NCI-H524 treated with DMSO at 0.1 percent for 48 hours (cell line): Measurements from ENCODE around the gene RIOK2.
"Not testable (repeated sequence)": the region's sequence is repeated elsewhere in the genome, so short reads cannot be mapped to it uniquely, and the experiment has no call there.

Experiments
- DNase-seq: peaks from one replicate; lab custom pipeline; 2025; lab: John Stamatoyannopoulos, UW

RIOK2 gene

DNA sequence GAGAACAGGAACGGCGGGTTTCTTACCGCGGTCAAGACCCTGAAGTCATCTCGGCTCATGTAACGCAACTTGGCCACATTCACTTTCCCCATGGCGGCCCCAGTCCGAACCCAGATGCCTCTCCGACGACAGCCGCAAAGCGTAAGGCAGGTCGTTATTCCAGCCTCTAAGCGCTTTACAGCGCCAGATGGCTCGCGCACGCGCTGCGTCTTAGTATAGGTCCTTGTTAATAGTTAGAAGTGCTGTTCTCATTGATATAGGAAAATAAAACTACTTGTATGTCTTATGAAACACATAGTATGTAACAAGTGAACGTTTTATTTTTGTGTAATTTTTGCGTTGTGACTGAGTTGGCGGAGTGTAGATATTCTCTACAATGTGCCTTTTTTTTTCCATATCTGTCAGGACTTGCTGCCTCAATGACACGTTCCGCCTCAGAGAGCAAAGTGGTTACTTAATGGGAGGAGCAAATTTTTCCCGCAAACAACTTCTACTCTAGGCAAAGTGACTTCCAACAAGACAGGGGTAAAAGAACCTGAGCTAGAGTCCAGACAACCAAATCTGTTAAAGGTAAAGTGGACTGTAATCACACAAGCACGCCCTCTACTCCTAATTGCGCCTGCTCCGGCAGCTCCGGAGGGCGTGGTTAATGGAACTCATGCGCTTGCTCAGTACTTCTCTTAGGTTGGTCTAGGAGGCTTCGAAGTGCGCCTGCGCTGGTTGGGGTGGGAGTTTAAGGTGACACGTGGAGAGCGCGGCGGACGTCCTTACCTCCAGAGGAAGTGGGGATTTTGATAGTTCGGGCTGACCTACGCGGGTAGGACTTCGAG is at the start of gene RIOK2:
TSS of gene RIOK2 (minus strand) at position 148 of the 830 bp plus-strand sequence. CDS start at position 92, 56 bp downstream.
- DNase-seq: peak; percentile 80

DNA sequence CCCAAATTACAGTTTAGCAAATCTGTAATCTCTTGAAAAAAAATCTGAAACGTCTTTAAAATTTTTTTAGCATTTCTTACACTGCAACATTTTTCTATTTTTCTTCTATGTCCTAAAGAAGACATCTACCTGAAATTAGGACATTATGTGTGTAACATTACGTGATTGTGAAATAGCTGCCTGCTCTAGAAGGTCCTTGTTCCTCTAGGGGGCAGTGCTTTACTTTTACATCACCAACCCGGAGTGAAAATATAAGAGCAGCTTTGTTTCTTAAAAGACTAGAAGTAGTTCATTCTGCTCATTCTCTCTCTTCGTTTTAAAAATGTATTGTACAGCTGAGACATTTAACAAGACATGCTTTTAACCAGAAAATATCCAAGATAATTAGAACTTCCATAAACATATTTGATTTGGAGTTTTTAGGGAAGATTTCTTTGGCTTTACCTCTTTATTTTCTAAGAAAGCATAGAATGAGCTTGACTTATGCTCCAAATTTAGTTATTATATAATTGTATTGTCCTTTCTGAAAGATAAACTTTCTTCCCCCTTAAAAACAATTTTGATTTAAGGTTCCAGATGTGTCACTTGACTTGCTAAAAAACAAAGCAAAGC is 48.1 kb upstream of the RIOK2 start:
- peak; percentile 25 for DNase-seq

DNA sequence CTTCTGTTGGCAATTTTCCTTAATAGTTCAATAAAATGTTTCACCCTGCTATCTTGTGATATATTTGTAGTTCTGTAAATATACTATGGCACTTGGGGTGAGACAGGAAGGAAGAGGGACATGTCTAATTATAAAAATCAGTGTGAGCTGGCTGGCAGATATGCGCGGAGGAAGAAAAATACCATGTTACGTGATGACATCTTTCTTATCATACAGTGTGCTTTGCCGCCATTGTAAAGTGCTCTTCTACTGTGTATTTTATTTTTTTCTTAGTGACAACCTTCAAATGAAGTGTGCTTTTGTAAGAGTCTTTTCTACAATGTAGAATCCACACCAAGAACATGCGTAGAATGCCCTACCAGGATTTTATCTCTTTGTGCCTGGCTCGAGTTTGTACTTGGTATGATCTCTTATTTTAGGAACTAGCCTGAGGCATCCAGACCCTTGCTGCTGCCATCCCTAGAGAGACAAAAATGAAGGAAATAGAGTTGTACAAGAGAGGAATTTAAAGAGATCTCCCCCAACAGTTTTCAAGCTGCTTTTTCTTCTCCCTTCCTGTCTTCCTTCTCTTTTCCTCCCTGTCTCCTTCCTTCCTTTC is 46.7 kb upstream of the RIOK2 start:
- DNase-seq: no peak

DNA sequence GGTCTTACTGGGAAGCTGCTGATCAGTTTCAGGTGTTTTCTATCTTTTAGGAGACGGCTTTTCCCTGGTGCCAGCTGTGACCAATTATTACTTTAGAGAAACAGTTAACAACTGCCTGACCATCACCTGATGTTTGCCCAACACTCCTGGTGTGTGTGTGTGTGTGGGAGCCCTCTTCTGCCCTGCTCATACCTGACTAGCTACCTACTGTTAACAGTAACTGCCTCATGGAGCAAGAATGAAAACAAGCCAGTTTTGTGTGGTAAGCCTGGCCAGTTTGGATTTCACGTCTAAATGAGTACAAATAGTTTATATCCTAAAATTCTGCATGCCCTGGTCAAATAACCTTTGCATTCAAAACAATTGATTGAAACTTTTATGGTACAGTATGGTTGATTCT is 46.1 kb upstream of the RIOK2 start:
- no peak for DNase-seq

DNA sequence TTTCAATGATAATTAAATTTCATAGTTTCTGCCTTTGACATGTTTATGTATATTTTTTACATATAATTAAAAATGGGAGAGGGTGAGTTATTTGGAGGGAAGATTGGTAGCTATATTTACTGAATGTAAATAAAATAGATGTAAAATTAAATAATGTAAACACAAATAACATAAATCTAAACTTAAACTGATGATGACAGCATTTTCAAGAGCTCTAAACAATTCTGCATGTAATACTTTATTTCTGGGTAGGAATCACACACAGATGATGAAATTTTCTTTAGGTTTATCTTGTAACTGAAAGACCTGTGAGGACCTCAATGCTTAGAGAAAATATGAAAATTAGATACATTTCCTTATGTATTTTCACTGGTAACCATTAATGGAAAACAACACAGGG is 42.2 kb upstream of the RIOK2 start:
- DNase-seq: no peak

DNA sequence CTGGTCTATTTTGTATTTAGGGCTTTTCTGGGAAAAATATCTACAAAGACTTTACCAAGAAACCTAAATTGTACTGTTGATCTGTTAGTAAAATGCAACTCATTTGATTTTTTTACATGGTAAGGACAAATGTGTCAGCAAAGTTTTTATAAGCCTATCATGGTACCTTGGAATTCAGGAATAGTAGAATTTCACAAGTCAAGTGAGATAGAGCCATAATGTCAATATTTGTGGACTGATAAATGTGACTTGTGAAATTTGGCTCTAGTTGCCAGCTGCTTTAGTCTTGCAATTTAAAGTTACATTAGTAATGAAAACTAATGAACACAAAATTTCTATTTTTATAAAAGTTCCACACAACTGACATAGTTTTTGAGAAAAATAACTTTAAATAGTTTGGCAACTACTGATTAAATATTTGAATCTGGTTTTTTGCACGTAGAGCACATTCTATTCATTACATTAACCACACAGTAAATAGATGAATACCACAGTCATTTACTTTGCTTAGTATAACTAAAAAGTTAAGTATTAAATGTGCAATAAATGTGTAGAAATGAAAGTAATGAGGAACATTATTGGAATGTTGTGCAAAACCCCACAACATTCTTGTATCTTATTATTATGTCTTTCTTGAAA is 41.2 kb upstream of the RIOK2 start:
- DNase-seq: no peak

DNA sequence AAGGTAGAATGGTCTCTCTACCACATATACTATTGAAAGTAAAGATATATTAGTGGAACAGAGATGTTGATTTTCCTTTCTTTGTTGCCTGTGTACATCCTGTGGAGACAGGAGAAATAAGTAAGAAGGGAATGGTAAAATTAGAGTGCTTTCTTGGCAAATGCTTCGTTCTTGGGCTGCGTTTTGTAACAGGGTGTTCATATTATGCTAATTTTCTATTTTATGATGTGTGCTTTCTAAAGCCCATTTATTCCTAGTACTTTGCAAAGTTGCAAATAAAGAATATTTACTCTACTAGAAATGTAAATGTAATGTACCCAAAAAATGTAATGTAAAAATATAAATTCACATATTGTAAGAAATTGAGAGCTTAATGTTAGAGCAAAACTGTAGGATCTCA is 40.5 kb upstream of the RIOK2 start:
- no peak for DNase-seq

DNA sequence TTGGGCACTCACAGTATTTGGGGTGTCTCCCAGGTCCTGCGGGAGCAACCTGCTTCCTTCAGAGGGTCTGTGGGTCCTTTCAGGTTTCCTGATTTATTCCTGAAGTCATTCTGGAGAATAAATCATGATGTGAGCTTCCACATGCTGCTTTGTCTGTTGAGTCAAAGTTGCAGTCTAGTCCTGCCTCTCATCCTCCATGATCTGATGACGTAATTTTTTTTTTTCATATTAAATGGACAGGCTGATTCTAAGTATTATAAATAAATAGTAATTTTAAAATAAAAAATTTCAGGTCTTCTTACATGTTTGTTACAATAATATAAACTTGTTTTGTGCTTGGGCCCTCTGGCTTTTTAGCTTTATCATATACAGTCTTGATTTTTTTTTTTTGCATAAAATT is 26.3 kb upstream of the RIOK2 start:
- no peak for DNase-seq

DNA sequence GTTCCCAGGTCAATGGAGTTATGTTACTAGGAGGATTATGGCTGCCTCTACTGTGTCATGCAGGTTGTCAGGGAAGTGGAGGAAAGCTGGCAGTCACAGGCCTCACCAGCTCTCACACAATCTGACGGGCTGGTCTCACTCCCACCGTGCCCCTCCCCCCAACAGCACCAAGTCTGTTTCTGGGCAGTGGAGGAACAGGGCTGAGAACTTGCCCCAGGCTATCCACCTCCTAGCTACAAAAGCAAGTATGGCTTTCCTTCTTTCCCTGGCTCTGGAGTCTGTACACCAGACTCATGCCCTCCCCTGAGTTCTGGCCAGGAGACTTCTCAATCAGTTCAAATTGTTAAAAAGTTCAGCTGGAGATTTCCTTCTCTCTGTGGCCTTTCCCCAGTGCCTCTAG is 25.7 kb upstream of the RIOK2 start:
- DNase-seq: no peak

DNA sequence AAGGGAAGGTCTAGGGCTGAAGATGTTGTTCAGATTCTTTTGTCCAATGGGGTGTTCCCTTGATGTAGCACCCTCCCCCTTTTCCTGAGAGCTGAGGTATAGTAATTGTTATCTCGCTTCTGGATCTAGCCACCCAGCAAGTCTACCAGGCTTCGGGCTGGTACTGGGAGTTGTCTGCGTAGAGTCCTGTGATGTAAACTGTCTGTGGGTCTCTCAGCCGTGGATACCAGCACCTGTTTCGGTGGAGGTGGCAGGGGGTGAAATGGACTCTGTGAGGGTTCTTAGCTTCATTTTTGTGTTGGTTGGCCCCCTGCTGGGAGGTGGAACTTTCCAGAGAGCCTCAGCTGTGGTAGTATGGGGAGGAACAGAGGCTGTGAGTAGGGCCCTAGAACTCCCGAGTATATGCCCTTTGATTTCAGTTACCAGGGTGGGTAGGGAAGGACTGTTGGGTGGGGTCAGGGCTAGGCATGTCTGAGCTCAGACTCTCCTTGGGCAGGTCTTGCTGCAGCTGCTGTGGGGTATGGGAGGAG is 25.2 kb upstream of the RIOK2 start:
- no peak for DNase-seq

DNA sequence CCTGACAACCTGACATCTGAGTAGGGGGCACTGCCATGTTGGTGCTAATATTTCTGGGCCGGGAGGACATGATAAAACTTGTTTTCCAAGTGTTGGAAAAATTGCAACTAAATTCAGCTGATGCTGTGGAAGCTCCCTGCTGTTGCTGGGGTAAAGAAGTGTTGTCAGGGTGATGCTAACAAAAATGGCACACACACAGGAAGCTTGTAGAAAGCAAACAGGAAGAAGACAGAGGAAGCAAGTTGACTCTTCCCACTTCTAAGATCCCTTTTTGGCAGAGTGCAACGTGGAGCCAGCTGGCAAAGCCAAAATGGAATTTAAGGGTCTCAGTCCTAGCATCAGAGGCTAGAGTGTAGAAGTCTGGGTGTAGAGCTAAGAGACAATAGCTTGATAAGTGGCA is 11.3 kb upstream of the RIOK2 start:
- no peak for DNase-seq

DNA sequence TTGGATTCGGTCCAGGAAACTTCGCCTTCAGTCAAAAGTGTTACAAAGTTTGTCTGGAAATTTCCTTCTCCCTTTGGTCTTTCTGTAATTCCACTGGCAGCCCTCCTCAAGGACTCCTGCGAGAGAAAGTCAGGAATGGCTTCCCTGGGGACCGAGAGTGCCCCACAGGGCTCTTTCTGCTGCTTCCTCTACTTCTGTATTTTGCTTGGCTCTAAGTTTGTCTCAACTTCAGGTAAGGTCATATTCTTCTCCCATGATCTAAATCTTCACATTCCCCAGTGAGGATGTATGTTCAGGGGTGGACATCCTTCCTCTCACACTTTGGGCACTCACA is 10.3 kb upstream of the RIOK2 start:
- no peak for DNase-seq

DNA sequence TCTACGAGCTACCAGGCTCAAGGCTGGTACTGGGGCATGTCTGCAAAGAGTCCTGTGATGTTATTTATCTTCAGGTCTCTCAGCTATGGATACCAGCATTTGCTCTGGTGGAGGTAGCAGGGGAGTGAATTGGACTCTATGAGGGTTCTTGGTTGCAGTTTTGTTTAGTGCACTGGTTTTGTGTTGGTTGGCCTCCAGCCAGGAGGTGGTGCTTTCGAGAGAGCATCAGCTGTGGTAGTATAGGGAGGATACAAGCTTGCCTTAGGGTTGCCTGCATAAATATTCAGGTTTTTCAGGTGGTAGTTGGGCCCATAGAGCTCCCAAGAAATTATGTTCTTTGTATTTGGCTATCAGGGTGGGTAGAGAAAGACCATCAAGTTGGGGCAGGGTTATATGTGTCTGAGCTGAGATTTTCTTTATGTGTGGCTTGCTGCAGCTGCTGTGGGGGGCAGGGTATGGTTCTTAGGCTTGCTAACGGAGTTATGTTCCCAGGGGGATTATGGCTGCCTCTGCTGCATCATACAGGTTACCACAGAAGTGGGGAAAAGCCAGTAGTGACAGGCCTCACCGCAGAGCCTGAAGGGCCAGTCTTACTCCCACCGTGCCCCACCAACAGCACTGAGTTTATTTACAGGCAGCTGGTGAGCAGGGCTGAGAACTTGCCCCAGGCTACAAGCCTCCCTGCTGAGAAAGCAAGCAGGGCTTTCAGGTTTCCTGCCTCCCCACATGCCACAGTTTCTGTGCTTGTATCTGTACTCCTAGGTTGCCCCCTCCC is 9.7 kb upstream of the RIOK2 start:
- DNase-seq: no peak

DNA sequence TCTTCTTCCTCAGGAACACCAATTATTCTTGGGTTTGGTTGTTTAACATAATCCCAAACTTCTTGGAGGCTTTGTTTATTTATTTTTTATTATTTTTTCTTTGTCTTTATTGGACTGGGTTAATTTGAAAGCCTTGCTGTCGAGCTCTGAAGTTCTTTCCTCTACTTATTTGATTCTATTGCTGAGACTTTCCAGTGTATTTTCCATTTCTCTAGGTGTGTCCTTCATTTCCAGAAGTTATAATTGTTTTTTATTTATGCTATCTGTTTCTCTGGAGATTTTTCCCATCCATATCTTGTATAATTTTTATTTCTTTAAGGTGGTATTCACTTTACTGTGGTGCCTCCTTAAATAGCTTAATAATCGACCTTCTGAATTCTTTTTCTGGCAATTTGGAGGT is 8.8 kb upstream of the RIOK2 start:
- DNase-seq: no peak

DNA sequence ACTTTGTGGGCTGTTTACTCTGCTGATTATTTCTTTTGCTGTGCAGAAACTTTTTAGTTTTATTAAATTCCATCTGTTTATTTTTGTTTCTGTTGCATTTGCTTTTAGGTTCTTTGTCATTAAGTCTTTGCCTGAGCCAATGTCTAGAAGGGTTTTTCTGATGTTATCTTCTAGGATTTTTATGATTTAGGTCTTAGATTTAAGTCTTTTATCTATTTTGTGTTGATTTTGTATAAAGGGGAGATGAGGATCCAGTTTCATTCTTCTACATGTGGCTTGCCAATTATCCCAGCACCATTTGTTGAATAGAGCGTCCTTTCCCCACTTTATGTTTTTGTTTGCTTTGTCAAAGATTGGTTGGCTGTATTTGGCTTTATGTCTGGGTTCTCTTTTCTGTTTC is 6.5 kb upstream of the RIOK2 start:
- DNase-seq: not testable (repeated sequence)

DNA sequence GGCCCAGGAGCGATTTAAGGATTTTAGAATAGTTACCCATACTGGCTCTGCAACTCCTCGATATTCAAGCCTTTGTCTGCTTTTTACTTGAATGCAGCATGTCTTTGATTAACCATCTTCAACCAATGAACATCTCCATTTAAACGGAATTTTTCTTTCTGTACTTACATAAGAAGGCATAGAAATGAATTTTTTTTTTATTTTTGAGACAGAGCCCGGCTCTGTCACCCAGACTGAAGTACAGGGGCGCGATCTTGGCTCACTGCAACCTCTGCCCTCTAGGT is 825 bp upstream of the RIOK2 start:
- no peak for DNase-seq

DNA sequence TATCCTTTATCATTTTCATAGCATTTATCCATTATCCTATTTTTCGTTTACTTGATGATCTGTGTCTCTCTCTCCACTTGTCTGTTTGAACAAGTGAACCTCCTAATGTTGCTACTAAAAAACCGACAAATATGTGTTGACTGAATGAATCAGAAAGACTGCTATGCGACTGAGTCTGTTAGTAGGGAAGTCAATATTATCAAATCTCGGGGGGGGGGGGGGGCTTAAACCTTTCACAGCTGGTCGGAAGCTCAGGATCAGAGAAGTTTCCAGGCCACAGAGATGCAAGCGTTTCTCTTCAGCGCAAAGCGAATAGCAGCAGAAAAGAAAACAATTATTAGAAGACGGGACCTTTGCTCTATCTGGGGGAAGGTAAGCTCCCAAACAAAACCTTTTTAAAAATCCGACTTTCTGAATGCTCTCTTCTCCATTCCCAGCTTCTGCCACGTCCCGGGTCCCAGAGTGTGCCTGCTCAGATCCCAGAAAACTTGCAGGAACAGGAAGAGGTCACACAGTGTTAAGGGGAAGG is 412 bp downstream of the RIOK2 start:
- no peak for DNase-seq

DNA sequence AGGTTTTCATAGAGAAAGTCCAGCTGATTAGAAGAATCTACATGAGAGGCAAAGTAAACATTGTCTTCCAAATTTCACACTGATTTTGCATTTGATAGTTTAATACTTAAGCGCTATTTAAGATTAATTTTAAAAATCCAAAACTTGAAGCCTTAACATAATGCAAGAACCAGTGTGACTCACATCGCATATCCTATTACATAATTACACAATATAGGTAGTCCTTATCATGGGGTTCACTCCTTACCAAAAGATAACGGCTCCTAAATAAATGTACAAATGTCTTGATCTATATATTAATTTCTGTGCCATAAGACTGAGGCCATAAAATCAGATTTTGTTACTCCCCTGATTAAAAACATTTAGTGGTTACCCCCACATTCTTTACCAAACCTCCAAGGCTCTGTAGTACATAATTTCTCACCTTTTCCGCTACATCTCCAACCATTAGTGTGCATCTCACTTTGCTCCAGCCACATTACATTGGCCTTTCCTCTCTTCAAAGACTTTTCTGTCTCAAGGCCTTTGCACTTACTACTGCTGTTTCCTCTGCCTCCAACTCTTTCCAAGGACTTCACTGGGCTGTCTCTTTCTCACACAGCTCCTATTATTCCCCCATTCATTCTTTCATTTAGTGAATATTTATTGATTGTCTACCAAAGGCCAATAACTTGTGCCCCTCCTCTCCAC is 1.0 kb downstream of the RIOK2 start:
- DNase-seq: no peak

DNA sequence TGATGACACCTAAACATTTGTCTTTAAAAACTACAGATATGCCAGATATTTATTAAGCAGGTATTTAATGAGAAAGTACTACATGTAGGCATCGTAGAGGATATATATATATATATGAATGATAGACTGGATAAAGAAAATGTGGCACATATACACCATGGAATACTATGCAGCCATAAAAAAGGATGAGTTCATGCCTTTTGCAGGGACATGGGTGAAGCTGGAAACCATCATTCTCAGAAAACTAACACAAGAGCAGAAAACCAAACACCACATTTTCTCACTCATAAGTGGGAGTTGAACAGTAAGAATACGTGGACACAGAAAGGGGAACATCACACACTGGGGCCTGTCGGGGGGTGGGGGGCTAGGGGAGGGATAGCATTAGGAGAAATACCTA is 3.6 kb downstream of the RIOK2 start:
- DNase-seq: not testable (repeated sequence)

DNA sequence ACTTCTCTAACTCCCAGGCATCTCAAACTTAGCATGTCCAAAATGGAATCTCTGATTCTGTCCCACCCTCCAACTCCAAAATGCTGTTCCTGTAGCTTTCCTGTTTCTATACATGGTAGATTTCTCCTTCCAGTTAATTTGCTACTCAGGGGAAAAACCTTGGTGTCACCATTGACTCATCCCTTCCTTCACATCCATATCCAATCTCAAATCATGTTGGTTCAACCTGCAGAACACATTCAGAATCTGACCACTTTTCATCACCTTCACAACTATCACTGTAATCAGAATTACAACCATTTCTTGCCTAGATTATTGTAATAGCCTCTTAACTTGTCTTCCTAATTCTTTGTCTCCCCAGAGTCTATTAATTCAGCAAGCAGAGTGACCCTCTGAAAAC is 10.8 kb downstream of the RIOK2 start:
- no peak for DNase-seq

DNA sequence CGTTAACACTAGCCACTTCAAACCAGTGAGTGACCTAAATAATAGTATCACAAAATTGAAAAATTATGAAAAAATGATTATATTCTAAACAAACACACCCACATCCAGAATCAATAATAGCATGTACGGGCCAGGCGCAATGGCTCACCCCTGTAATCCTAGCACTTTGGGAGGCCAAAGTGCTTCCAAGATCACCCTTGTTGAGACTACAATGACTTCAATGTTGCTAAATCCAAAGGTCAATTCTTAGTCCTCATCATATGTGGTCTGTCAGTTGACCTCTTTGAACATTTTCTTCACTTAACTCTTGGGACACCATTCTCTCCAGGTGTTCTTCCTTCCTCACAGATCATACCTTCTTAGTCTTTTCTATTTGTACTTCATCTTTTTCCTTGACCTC is 11.3 kb downstream of the RIOK2 start:
- DNase-seq: no peak
